ENCODE data around the gene ROPN1L. TPM values are rescaled to one million over a fixed set of nuclear protein-coding genes. Genes with fewer than 3 reads are reported as not detected.

The ROPN1L gene
- polyA plus RNA-seq, 1 donor from 2014 or later: 0.52 TPM

DNA sequence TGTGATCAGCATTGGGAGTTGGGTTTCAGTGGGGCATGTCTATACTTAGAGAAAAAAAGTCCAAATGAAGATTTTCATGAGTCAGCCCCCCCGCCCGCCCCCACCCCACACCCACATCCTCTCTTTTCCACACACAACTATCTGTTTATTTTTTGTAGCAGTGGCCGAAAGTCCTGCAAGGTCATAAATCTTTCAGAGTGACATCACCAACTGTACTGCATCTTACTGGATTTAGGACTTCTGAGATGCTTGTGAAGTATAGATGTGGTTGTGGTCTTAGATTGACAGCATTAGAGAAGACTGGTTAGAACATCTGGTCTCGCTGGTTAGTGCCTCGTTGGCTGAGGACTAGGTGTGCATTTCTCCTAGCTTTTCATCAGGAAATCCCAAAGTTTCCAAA is 7.3 kb upstream of the ROPN1L start:
- Histone ChIP-seq H3K4me2 (ENCODE audit: low read length) (no peak overlapping the region), H2AFZ (ENCODE audit: low read depth, low read length) (no peak overlapping the region), H3F3A (ENCODE audit: insufficient read depth, low read length, poor library complexity, severe bottlenecking) (no peaks in the 10 kb centered on the region), H3K36me3 (ENCODE audit: insufficient read depth, low read length) (peaks cover 9% of the 10 kb centered on the region), H3K9me2 (ENCODE audit: insufficient read depth, low read length) (no peaks in the 10 kb centered on the region), H3K9ac (ENCODE audit: low read length) (no peak overlapping the region), H4K20me1 (ENCODE audit: insufficient read depth) (no peaks in the 10 kb centered on the region), H3K79me2 (replicated peaks; ENCODE audit: insufficient read depth, low read length) (no peaks in the 10 kb centered on the region), H3K4me3 (ENCODE audit: low read length) (no peak overlapping the region), H3K27me3 (ENCODE audit: insufficient read depth, low read depth, low read length) (no peaks in the 10 kb centered on the region), H3K9me3 (ENCODE audit: low read length) (no peaks in the 10 kb centered on the region), H3K27ac (ENCODE audit: low read length) (no peak overlapping the region)
- TF ChIP-seq, protein P1, sequence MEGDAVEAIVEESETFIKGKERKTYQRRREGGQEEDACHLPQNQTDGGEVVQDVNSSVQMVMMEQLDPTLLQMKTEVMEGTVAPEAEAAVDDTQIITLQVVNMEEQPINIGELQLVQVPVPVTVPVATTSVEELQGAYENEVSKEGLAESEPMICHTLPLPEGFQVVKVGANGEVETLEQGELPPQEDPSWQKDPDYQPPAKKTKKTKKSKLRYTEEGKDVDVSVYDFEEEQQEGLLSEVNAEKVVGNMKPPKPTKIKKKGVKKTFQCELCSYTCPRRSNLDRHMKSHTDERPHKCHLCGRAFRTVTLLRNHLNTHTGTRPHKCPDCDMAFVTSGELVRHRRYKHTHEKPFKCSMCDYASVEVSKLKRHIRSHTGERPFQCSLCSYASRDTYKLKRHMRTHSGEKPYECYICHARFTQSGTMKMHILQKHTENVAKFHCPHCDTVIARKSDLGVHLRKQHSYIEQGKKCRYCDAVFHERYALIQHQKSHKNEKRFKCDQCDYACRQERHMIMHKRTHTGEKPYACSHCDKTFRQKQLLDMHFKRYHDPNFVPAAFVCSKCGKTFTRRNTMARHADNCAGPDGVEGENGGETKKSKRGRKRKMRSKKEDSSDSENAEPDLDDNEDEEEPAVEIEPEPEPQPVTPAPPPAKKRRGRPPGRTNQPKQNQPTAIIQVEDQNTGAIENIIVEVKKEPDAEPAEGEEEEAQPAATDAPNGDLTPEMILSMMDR (IDR thresholded peaks at IDR 0.05; ENCODE audit: poor library complexity, severe bottlenecking): no peak
- no peak for TF ChIP-seq TAF1 (IDR thresholded peaks at IDR 0.05; ENCODE audit: low read depth)

DNA sequence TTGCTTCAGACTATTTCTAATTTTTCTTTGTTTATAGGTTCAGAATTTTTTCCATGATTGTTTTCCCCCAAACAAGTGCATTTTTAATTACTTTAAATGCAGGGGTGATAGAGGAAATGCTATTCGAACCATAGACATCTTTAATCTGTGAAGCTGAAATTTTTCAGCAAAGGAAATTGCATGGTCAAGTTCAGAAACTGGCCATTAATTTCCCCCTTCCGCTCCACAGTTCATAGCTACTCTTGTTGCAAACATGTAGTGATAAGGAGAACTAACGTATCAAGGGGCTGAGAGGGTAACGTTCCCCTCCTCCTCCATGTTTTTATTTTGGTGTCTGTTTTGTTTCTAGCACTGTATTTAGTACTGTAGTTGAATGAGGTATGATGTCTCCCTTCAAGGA is 3.4 kb upstream of the ROPN1L start:
- no peak overlapping the region for H3K27ac ChIP-seq (ENCODE audit: low read length)
- no peak overlapping the region for H3K4me3 ChIP-seq (ENCODE audit: low read length)
- H3K36me3 ChIP-seq (ENCODE audit: insufficient read depth, low read length): peaks cover 8% of the 10 kb centered on the region
- no peaks in the 10 kb centered on the region for H3F3A ChIP-seq (ENCODE audit: insufficient read depth, low read length, poor library complexity, severe bottlenecking)
- no peak overlapping the region for H3K9ac ChIP-seq (ENCODE audit: low read length)
- H4K20me1 ChIP-seq (ENCODE audit: insufficient read depth): no peaks in the 10 kb centered on the region
- no peak for TF ChIP-seq TAF1 (IDR thresholded peaks at IDR 0.05; ENCODE audit: low read depth)
- TF ChIP-seq, protein P1 (IDR thresholded peaks at IDR 0.05; ENCODE audit: poor library complexity, severe bottlenecking): no peak
- TF ChIP-seq EZH2 (IDR thresholded peaks at IDR 0.05; ENCODE audit: borderline replicate concordance, insufficient read depth, low read length, poor library complexity, severe bottlenecking): no peak
- no peak for TF ChIP-seq POLR2AphosphoS5 (IDR thresholded peaks at IDR 0.05)
- TF ChIP-seq SMC3 (conservative IDR thresholded peaks at IDR 0.05; ENCODE audit: poor library complexity): no peak
- no peak for TF ChIP-seq RAD21 (conservative IDR thresholded peaks at IDR 0.05)
- no peaks in the 10 kb centered on the region for H3K27me3 ChIP-seq (ENCODE audit: insufficient read depth, low read depth, low read length)
- no peaks in the 10 kb centered on the region for H3K9me3 ChIP-seq (ENCODE audit: low read length)
- no peak overlapping the region for H2AFZ ChIP-seq (ENCODE audit: low read depth, low read length)
- no peaks in the 10 kb centered on the region for H3K79me2 ChIP-seq (replicated peaks; ENCODE audit: insufficient read depth, low read length)
- H3K9me2 ChIP-seq (ENCODE audit: insufficient read depth, low read length): no peaks in the 10 kb centered on the region
- H3K4me2 ChIP-seq (ENCODE audit: low read length): no peak overlapping the region

DNA sequence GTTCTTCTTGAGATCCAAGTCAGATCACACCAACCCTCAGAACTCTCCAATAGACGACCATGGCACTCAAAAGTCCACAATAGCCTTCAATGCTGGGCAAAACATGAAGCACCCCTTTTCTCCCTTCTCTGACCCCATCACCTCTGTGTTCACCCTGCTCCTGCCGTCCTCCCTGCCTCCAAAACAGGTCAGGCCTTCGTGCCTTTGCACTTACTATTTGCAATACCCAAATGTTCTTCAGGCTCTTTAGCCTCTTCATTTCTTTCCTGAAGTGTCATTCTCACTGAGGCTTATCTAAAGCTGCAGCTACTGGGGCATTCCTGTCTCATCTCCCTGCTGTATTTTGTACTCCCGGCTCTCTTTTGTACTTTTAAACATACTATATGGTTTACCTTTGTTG is 2.0 kb upstream of the ROPN1L start:
- Histone ChIP-seq H4K20me1 (ENCODE audit: insufficient read depth) (no peaks in the 10 kb centered on the region), H3K27ac (ENCODE audit: low read length) (no peak overlapping the region), H3K4me3 (ENCODE audit: low read length) (no peak overlapping the region), H3K27me3 (ENCODE audit: insufficient read depth, low read depth, low read length) (no peaks in the 10 kb centered on the region), H2AFZ (ENCODE audit: low read depth, low read length) (no peak overlapping the region), H3K9ac (ENCODE audit: low read length) (no peak overlapping the region), H3K9me2 (ENCODE audit: insufficient read depth, low read length) (no peaks in the 10 kb centered on the region), H3K9me3 (ENCODE audit: low read length) (no peaks in the 10 kb centered on the region), H3F3A (ENCODE audit: insufficient read depth, low read length, poor library complexity, severe bottlenecking) (no peaks in the 10 kb centered on the region), H3K36me3 (ENCODE audit: insufficient read depth, low read length) (no peaks in the 10 kb centered on the region), H3K4me2 (ENCODE audit: low read length) (no peak overlapping the region), H3K79me2 (replicated peaks; ENCODE audit: insufficient read depth, low read length) (no peaks in the 10 kb centered on the region)
- TF ChIP-seq, protein P2, sequence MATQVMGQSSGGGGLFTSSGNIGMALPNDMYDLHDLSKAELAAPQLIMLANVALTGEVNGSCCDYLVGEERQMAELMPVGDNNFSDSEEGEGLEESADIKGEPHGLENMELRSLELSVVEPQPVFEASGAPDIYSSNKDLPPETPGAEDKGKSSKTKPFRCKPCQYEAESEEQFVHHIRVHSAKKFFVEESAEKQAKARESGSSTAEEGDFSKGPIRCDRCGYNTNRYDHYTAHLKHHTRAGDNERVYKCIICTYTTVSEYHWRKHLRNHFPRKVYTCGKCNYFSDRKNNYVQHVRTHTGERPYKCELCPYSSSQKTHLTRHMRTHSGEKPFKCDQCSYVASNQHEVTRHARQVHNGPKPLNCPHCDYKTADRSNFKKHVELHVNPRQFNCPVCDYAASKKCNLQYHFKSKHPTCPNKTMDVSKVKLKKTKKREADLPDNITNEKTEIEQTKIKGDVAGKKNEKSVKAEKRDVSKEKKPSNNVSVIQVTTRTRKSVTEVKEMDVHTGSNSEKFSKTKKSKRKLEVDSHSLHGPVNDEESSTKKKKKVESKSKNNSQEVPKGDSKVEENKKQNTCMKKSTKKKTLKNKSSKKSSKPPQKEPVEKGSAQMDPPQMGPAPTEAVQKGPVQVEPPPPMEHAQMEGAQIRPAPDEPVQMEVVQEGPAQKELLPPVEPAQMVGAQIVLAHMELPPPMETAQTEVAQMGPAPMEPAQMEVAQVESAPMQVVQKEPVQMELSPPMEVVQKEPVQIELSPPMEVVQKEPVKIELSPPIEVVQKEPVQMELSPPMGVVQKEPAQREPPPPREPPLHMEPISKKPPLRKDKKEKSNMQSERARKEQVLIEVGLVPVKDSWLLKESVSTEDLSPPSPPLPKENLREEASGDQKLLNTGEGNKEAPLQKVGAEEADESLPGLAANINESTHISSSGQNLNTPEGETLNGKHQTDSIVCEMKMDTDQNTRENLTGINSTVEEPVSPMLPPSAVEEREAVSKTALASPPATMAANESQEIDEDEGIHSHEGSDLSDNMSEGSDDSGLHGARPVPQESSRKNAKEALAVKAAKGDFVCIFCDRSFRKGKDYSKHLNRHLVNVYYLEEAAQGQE (IDR thresholded peaks at IDR 0.05; ENCODE audit: borderline replicate concordance): no peak
- no peak for TF ChIP-seq EZH2 (IDR thresholded peaks at IDR 0.05; ENCODE audit: borderline replicate concordance, insufficient read depth, low read length, poor library complexity, severe bottlenecking)
- no peak for TF ChIP-seq POLR2AphosphoS5 (IDR thresholded peaks at IDR 0.05)
- TF ChIP-seq TAF1 (IDR thresholded peaks at IDR 0.05; ENCODE audit: low read depth): no peak
- TF ChIP-seq EP300 (conservative IDR thresholded peaks at IDR 0.05; ENCODE audit: poor library complexity, severe bottlenecking): no peak
- no peak for TF ChIP-seq SMC3 (conservative IDR thresholded peaks at IDR 0.05; ENCODE audit: poor library complexity)
- no peak for TF ChIP-seq RAD21 (conservative IDR thresholded peaks at IDR 0.05)
- TF ChIP-seq, protein P1 (IDR thresholded peaks at IDR 0.05; ENCODE audit: poor library complexity, severe bottlenecking): no peak
- TF ChIP-seq MXI1 (conservative IDR thresholded peaks at IDR 0.05; ENCODE audit: poor library complexity, severe bottlenecking): no peak
